Stimulated activated CD8-positive, alpha-beta memory T cell treated with anti-CD3 and anti-CD28 coated beads, Interleukin-4, amount 100 ng/mL, for 1 hour (primary cell): ENCODE measurements around the gene MB21D2.

ENCODE experiments used
- DNase-seq, 2 donors: peaks; one replicate each; pipeline ENCODE4 v3.0.0-alpha.2; 2020; ENCODE audit warnings: low read depth in 2 of 2, low spot score in 1 of 2

The MB21D2 gene

GRCh38 chr3:192835818-192836815 lies 81.5 kb downstream of the MB21D2 start:
- DNase-seq = no peak

GRCh38 chr3:192834428-192834827 lies 83.2 kb downstream of the MB21D2 start:
- DNase-seq = no peak

GRCh38 chr3:192833177-192833890 lies 84.3 kb downstream of the MB21D2 start:
- DNase-seq = no peak

GRCh38 chr3:192831801-192832347 lies 85.8 kb downstream of the MB21D2 start:
- no peak for DNase-seq

- DNase-seq = no peak
These were observed 86.5 kb downstream of the MB21D2 start for GRCh38 chr3:192831111-192831644.

GRCh38 chr3:192830291-192831110 lies 87.2 kb downstream of the MB21D2 start:
- DNase-seq = no peak

- no peak for DNase-seq
These were observed 89.6 kb downstream of the MB21D2 start for GRCh38 chr3:192827863-192828594.

- DNase-seq = no peak
These were observed 90.4 kb downstream of the MB21D2 start for GRCh38 chr3:192827208-192827607.

GRCh38 chr3:192826214-192827006 lies 91.2 kb downstream of the MB21D2 start:
- no peak for DNase-seq

GRCh38 chr3:192825657-192826200 lies 91.9 kb downstream of the MB21D2 start:
- DNase-seq = no peak

- DNase-seq = no peak
These were observed 92.4 kb downstream of the MB21D2 start for GRCh38 chr3:192825216-192825615.

GRCh38 chr3:192824313-192824712 lies 93.3 kb downstream of the MB21D2 start:
- DNase-seq = no peak

GRCh38 chr3:192821161-192821560 lies 96.5 kb downstream of the MB21D2 start:
- DNase-seq = no peak

GRCh38 chr3:192820161-192820560 lies 97.5 kb downstream of the MB21D2 start:
- no peak for DNase-seq

- DNase-seq = no peak
These were observed 98.6 kb downstream of the MB21D2 start for GRCh38 chr3:192819001-192819569.

- DNase-seq = no peak
These were observed 99.5 kb downstream of the MB21D2 start for GRCh38 chr3:192818126-192818525.

- DNase-seq = no peak
These were observed 100.2 kb downstream of the MB21D2 start for GRCh38 chr3:192817506-192817905.

GRCh38 chr3:192817053-192817452 lies 100.6 kb downstream of the MB21D2 start:
- no peak for DNase-seq

- no peak for DNase-seq
These were observed 101.3 kb downstream of the MB21D2 start for GRCh38 chr3:192816351-192816750.
